Mucosa of stomach (tissue), 1 donor: ENCODE results near the gene PITX3.
A peak's percentile ranks its signal among the peaks of the same experiment; 100 is the strongest.

Source experiments
- H3K27me3 ChIP-seq: one replicate; pipeline ENCODE4 v1.7.0; 2013; ENCODE audit warnings: mild to moderate bottlenecking, low read length; ENCODE audit not compliant: control insufficient read depth, insufficient read depth
- H3K36me3 ChIP-seq: one replicate; pipeline ENCODE4 v1.7.0; 2013; ENCODE audit warnings: low read length; ENCODE audit not compliant: control insufficient read depth, insufficient read depth
- H3K4me1 ChIP-seq: one replicate; pipeline ENCODE4 v1.7.0; 2013; ENCODE audit warnings: mild to moderate bottlenecking, low read length; ENCODE audit not compliant: control insufficient read depth, insufficient read depth
- H3K4me3 ChIP-seq: one replicate; pipeline ENCODE4 v1.7.0; 2013; ENCODE audit warnings: low read length
- H3K9ac ChIP-seq: one replicate; pipeline ENCODE4 v1.7.0; 2013; ENCODE audit warnings: mild to moderate bottlenecking, low read length, moderate library complexity
- H3K9me3 ChIP-seq: one replicate; pipeline ENCODE4 v1.7.0; 2013; ENCODE audit warnings: mild to moderate bottlenecking, low read length, moderate library complexity; ENCODE audit not compliant: control insufficient read depth
- donor health status: Pancreatic carcinoma.

PITX3 gene

DNA sequence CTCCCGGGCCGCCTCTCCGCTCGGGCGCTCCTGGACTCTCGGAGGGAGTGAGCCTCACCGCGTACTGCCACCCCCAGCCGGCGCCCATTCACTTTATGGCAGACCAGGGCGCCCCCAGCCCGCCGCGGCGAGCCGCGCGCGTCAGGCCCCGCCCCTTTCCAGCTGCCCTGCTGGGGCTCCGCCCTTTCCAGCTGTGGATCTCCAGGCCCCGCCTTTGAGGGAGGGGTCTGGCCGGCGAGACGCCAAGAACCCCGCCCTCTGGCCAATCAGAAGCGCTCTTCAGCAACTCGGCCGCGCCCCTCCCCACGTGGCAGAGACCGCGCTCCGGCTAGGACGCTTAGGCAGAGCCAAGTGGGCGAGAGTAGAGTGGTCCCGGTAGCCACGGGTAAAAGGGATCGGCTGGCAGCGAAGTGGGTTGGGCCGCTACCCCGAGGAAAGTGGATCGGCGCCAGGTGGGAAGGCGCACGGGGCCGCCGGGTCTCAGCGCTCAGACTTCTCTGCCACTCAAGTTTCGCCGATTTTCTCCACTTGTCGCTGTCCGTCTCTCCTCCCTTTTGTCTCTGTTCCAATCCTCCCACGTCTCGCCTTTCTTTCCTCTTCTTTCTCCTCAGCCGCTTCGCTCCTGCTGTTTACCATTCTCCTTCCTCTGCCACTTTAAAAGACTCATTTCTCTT, at the start of gene PITX3:
Gene PITX3, minus strand, starts transcription at position 69 of the 674 bp plus-strand sequence. CDS start 9,432 bp downstream, outside the sequence.
- no peak within 1 kb of the TSS for H3K9ac ChIP-seq
- no peaks in the 10 kb centered on the region for H3K36me3 ChIP-seq
- H3K4me3 ChIP-seq = peak within 1 kb of the TSS; percentile 50
- H3K27me3 ChIP-seq = peaks cover 35% of the 10 kb centered on the region
- no peaks in the 10 kb centered on the region for H3K9me3 ChIP-seq
- H3K4me1 ChIP-seq = peaks cover 11% of the 10 kb centered on the region

DNA sequence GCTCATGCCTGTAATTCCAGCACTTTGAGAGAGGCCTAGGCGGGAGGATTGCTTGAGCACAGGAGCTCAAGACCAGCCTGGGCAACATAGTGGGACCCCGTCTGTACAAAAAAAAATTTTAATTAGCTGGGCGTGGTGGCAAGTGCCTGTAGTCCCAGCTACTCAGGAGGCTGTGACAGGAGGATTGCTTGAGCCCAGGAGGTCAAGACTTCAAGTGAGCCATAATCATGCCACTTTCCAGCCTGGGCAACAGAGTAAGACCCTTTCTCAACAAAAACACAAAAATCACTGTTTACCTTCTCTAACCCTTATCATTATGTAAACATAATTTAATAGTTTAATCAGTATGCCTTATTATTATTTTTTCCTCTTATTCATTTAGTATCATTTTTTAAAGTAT, 48.5 kb upstream of the PITX3 start:
- no peaks in the 10 kb centered on the region for H3K4me1 ChIP-seq
- no peak overlapping the region for H3K9ac ChIP-seq
- no peaks in the 10 kb centered on the region for H3K36me3 ChIP-seq
- no peaks in the 10 kb centered on the region for H3K9me3 ChIP-seq
- no peaks in the 10 kb centered on the region for H3K27me3 ChIP-seq
- H3K4me3 ChIP-seq = no peak overlapping the region

DNA sequence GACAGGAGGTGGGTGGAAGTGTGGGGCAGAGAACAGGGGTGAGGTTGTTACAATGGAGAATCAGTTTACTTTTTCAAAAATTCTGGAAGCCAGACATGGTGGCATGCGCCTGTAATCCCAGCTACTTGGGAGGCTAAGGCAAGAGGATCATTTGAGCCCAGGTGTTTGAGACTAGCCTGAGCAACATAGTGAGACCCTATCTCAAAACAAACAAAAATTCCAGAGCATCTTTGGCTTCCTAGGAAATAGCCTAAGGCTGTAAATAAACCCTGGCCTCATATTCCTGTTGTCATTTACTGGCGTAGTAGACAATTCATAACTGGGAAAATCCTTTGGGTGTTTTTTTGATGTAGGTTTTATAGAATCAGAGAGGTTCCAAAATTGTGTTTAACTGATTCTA, 48.0 kb upstream of the PITX3 start:
- H3K9ac ChIP-seq = no peak overlapping the region
- no peak overlapping the region for H3K4me3 ChIP-seq
- no peaks in the 10 kb centered on the region for H3K36me3 ChIP-seq
- H3K4me1 ChIP-seq = no peaks in the 10 kb centered on the region
- H3K9me3 ChIP-seq = no peaks in the 10 kb centered on the region
- H3K27me3 ChIP-seq = no peaks in the 10 kb centered on the region

DNA sequence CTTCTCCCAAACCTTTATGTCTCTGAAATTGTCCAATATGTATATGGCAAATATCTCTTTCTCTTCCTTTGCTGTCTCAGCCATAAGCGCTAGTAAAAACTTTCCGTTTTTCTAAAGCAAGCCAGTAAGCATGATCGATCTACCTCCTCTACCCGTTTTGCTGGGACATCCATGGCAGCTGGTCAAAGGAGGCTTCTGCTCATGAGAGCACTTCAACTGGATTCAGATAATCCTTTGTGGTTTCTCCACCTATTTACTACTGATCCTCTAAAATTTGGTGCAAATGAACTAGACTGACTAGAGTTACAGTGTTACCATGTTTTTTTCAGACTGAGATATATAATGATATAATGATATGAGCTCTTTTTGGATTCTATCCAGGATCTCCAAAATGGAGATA, 46.7 kb upstream of the PITX3 start:
- H3K27me3 ChIP-seq = no peaks in the 10 kb centered on the region
- no peaks in the 10 kb centered on the region for H3K9me3 ChIP-seq
- H3K36me3 ChIP-seq = no peaks in the 10 kb centered on the region
- H3K4me1 ChIP-seq = no peaks in the 10 kb centered on the region
- no peak overlapping the region for H3K9ac ChIP-seq
- no peak overlapping the region for H3K4me3 ChIP-seq

DNA sequence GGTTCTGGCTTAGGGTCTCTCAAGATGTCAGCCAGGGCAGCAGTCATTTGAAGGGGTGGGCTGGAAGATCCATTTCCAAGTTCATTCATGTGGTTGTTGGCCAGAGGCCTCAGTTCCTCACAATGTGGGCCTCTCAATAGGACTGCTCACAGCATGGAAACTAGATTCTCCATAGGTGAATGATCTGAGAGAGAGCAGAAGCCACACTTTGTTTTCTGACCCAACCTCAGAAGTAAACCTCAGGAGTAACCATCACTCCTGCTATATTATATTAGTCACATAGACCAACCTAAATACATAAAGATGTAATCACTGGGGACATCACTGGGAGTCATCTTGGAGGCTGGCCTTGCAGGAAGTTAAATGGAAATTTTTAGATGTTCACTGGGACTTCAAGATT, 46.2 kb upstream of the PITX3 start:
- no peaks in the 10 kb centered on the region for H3K4me1 ChIP-seq
- H3K9me3 ChIP-seq = no peaks in the 10 kb centered on the region
- no peaks in the 10 kb centered on the region for H3K36me3 ChIP-seq
- H3K9ac ChIP-seq = no peak overlapping the region
- no peak overlapping the region for H3K4me3 ChIP-seq
- no peaks in the 10 kb centered on the region for H3K27me3 ChIP-seq

DNA sequence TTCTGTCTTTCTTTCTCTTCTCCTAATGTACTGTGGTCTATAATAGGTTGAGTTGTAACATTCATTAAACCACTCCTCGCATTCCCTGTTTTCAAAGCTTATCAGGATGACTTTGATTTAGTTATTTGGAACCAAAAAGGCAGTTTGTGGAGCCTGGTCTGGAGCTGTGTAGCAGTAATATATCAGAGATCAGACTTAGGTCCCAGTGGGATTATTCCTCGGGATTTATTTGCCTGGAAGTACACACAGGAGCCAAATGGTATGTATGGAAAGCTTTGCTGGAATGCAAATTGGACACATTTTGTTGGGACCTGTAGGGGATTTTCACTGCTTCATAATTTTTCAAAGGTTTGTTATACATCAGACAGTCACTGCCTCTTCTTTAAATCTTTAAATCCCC, 44.9 kb upstream of the PITX3 start:
- Histone ChIP-seq H3K27me3 (no peaks in the 10 kb centered on the region), H3K9ac (no peak overlapping the region), H3K4me3 (no peak overlapping the region), H3K4me1 (no peaks in the 10 kb centered on the region), H3K36me3 (no peaks in the 10 kb centered on the region), H3K9me3 (no peaks in the 10 kb centered on the region)

DNA sequence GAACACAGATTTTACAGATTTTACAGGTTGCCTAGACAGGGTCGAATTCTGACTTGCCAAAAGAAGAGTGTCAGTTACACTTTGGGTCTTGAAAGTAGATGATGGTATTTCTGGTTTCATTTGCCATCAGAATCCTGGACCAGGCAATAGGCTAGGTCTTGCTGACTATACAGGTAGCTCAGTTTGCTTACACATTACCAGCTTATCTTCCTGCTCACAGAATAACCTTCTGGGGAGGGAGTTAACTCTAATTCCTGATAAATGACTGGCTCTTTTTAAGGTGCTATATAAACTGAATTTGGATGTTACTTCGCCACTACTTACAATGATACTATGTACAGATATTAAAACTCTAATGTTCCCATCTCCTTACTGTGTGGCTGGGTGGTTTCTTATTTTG, 43.8 kb upstream of the PITX3 start:
- H3K4me3 ChIP-seq = no peak overlapping the region
- no peaks in the 10 kb centered on the region for H3K27me3 ChIP-seq
- H3K4me1 ChIP-seq = no peaks in the 10 kb centered on the region
- no peaks in the 10 kb centered on the region for H3K36me3 ChIP-seq
- no peaks in the 10 kb centered on the region for H3K9me3 ChIP-seq
- H3K9ac ChIP-seq = no peak overlapping the region

DNA sequence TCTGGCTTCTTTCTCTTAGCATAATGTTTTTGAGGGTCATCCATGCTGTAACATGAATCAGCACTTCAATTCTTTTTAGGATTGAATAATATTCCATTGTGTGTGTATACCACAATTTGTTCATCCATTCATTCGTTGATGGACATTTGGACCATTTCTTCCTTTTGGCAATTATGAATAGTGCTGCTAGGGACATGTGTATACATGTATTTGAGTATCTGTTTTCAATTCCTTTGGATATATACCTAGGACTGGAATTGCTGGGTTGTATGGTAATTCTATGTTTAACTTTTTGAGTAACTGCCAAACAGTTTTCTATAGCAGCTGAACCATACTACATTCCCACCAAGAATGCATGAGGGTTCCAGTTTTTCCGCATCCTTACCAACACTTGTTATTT, 43.2 kb upstream of the PITX3 start:
- no peak overlapping the region for H3K4me3 ChIP-seq
- H3K27me3 ChIP-seq = no peaks in the 10 kb centered on the region
- H3K4me1 ChIP-seq = no peaks in the 10 kb centered on the region
- no peaks in the 10 kb centered on the region for H3K9me3 ChIP-seq
- no peak overlapping the region for H3K9ac ChIP-seq
- H3K36me3 ChIP-seq = no peaks in the 10 kb centered on the region

DNA sequence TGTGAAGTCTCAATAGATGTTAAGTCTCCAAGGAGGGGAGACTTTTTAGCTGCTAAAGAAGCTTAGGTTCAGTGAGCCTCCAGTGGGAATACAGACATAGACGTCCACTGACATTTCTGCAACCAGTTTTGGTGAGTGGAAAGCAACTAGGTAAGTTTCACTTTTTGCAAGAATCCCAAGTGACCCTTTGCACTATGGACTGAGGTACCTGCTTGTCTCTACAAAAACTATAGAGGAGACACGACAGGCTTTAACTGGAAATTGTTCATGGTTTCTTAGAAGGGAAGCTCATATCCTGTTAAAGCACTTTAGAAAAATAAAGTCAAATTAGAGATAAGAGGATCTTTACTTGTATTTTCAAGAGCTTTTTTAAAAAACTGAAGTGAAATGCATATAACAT, 42.6 kb upstream of the PITX3 start:
- H3K36me3 ChIP-seq = no peaks in the 10 kb centered on the region
- no peak overlapping the region for H3K9ac ChIP-seq
- H3K9me3 ChIP-seq = no peaks in the 10 kb centered on the region
- no peaks in the 10 kb centered on the region for H3K4me1 ChIP-seq
- H3K27me3 ChIP-seq = no peaks in the 10 kb centered on the region
- H3K4me3 ChIP-seq = no peak overlapping the region

DNA sequence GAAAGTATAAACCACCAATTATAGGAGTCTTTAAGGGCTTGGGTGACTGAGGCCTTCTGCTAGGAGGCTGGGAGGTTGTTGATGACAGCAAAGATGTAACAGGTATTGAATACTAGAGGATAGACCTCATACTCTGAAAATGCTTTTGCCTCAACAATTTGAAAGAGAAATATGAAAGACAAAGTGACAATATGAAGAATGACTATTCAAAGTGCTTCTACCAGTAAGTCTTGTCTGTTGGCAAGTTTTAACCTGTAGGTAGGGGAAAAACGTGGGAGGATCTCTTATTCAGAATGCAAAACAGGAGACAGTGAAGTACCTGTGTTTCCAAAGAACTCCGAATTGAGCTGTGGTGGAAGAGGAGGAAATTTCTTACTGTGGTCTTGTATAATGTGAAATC, 42.2 kb upstream of the PITX3 start:
- Histone ChIP-seq H3K36me3 (no peaks in the 10 kb centered on the region), H3K9me3 (no peaks in the 10 kb centered on the region), H3K4me3 (no peak overlapping the region), H3K27me3 (no peaks in the 10 kb centered on the region), H3K4me1 (no peaks in the 10 kb centered on the region), H3K9ac (no peak overlapping the region)

DNA sequence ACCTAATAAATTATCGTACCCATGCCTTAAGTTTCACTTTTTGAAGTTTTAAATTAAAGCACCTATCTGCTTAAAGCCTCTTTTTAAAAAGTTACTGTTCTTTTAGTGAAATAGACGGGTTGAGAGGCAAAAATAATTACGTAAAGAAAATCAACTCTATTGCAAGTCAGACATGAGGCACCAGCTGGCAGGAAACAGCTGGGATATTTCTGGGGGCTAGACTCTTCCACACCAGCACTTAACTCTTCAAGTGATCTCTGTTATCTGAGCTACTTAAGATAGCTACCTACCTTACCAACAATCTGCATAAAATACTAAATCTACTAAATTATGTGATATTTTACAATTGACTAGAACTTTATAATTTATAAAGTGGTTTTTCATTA, 39.8 kb upstream of the PITX3 start:
- Histone ChIP-seq H3K36me3 (no peaks in the 10 kb centered on the region), H3K27me3 (no peaks in the 10 kb centered on the region), H3K9ac (no peak overlapping the region), H3K4me3 (no peak overlapping the region), H3K9me3 (no peaks in the 10 kb centered on the region), H3K4me1 (no peaks in the 10 kb centered on the region)

DNA sequence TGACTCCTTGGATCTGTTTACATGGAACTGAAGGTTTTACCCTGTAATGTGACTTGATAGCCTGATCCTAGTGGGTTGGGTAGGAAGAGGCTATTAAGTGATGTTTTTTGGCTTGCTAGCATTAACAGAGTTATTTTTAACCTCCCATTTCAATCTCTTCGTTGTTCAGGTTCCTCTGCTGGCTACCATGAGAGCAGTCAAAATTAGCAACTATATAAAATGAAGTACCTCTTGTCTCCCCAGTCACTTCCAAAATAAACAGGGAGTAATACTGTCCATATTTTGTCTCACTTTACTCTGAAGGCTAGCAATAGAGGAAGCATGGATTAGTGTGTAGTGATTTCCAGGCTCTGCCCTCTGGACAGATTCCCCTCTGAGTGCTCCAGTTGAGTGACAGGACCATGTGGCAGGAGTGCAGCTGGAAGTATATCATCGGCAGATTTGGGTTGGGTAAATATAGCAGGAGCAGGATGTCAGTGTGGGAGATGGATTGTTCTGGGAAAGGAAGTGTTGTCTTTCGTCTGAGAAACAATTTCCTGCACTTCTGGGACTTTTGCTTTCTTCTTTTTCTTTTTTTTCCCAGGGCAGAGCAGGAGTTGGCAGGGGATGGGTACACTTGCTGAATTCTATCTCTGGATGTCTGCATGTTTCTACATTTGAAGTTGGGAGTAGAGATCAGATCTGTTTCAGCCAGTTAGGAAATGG, 39.2 kb upstream of the PITX3 start:
- no peaks in the 10 kb centered on the region for H3K9me3 ChIP-seq
- H3K9ac ChIP-seq = no peak overlapping the region
- H3K4me3 ChIP-seq = no peak overlapping the region
- H3K36me3 ChIP-seq = no peaks in the 10 kb centered on the region
- no peaks in the 10 kb centered on the region for H3K27me3 ChIP-seq
- no peaks in the 10 kb centered on the region for H3K4me1 ChIP-seq
